ENCODE measurements around the gene ANO3.

- TF ChIP-seq REST (IDR thresholded peaks at IDR 0.05; ENCODE audit: unreplicated experiment) (no peak), CTCF (conservative IDR thresholded peaks at IDR 0.05; ENCODE audit: low read depth in 2 of 2) (no peak), EZH2 (IDR thresholded peaks at IDR 0.05; ENCODE audit: low read depth, unreplicated experiment) (no peak), CREB1 (CRISPR knock-in tag; IDR thresholded peaks at IDR 0.05; ENCODE audit: low read depth) (no peak), POLR2AphosphoS5 (IDR thresholded peaks at IDR 0.05; ENCODE audit: low read depth) (no peak), EZH2phosphoT487 (IDR thresholded peaks at IDR 0.05; ENCODE audit: unreplicated experiment) (no peak), NANOG (IDR thresholded peaks at IDR 0.05; ENCODE audit: borderline replicate concordance) (no peak), ZNF462 (CRISPR knock-in tag; IDR thresholded peaks at IDR 0.05) (no peak)
Observed at GRCh38 chr11:26554455-26554854, 222.5 kb downstream of the ANO3 start.

All from GM23338 (cell line).